Measurements from ENCODE around the gene WDFY4. TPM values are rescaled to one million over a fixed set of nuclear protein-coding genes. Genes with fewer than 3 reads are reported as not detected.

Gene WDFY4
- total RNA-seq, 1 experiment from 2014 or later: not detected

- H2BK20ac ChIP-seq (ENCODE audit: low read depth, low read length, poor library complexity, severe bottlenecking): no peak overlapping the region
- no peak overlapping the region for H2AK5ac ChIP-seq (ENCODE audit: insufficient read length, low read length)
- no peak overlapping the region for H2BK5ac ChIP-seq (ENCODE audit: insufficient read length, low read length)
- H3K27ac Mint-ChIP-seq: no peak overlapping the region
- H3T11ph ChIP-seq (ENCODE audit: low read length): no peak overlapping the region
- H3K18ac ChIP-seq (ENCODE audit: insufficient read length, low read depth, low read length): no peak overlapping the region
- H2BK120ac ChIP-seq (ENCODE audit: low read depth, low read length, poor library complexity, severe bottlenecking): no peak overlapping the region
- no peaks in the 10 kb centered on the region for H3K27me3 ChIP-seq (ENCODE audit: insufficient read depth, low read length)
- no peak overlapping the region for H3K4me3 Mint-ChIP-seq
- H2BK15ac ChIP-seq (ENCODE audit: low read depth, low read length): no peak overlapping the region
- no peak overlapping the region for H4K8ac ChIP-seq (replicated peaks; ENCODE audit: insufficient read length, low read depth, low read length)
- H2AFZ ChIP-seq (ENCODE audit: low read length): no peak overlapping the region
- H3K23ac ChIP-seq (ENCODE audit: insufficient read length, low read depth, low read length): no peak overlapping the region
- DNase-seq: no peak
- peaks cover 7% of the 10 kb centered on the region for H3K27me3 Mint-ChIP-seq (ENCODE audit: low read depth)
- no peak overlapping the region for H3K9ac ChIP-seq (ENCODE audit: extremely low read depth, insufficient read length, low read length)
- TF ChIP-seq CTCF (conservative IDR thresholded peaks at IDR 0.05): no peak
- H3K4ac ChIP-seq (ENCODE audit: low read depth, low read length): no peak overlapping the region
- no peak overlapping the region for H4K91ac ChIP-seq (ENCODE audit: insufficient read length, low read depth, low read length)
- no peak overlapping the region for H2BK12ac ChIP-seq (ENCODE audit: insufficient read length, low read depth, low read length)
- no peaks in the 10 kb centered on the region for H3K23me2 ChIP-seq (ENCODE audit: insufficient read length, low read depth, low read length, poor library complexity, severe bottlenecking)
- H3K79me1 ChIP-seq (ENCODE audit: insufficient read depth, low read depth, low read length, poor library complexity, severe bottlenecking): no peaks in the 10 kb centered on the region
- H3K14ac ChIP-seq (ENCODE audit: insufficient read depth, low read length): no peak overlapping the region
- no peak overlapping the region for H3K4me2 ChIP-seq (ENCODE audit: insufficient read depth, insufficient read length, low read length)
- 0 out of 5 replicates have a peak, but pooled peaks cover 0 to 3% of the 10 kb centered on the region in 2 experiments for H3K9me3 Mint-ChIP-seq
- H3K9me3 ChIP-seq (ENCODE audit: control insufficient read depth, low read depth, low read length): no peaks in the 10 kb centered on the region
- H4K5ac ChIP-seq (ENCODE audit: insufficient read length, low read depth, low read length): no peak overlapping the region
- H3K4me1 Mint-ChIP-seq: peaks cover 10 to 21% of the 10 kb centered on the region in 2 experiments
- no peak overlapping the region for H3K27ac ChIP-seq (ENCODE audit: insufficient read length, low read depth, low read length)
- H3K56ac ChIP-seq (ENCODE audit: insufficient read length, low read depth, low read length): no peak overlapping the region
- no peaks in the 10 kb centered on the region for H3K79me2 ChIP-seq (ENCODE audit: insufficient read depth, low read length)
- no peaks in the 10 kb centered on the region for H4K20me1 ChIP-seq (ENCODE audit: control insufficient read depth, insufficient read depth, insufficient read length)
- no peaks in the 10 kb centered on the region for H3K4me1 ChIP-seq (ENCODE audit: insufficient read depth, low read length)
- H3K36me3 Mint-ChIP-seq (ENCODE audit: insufficient read depth in 1 of 3, low read depth in 3 of 3): peaks cover 0 to 4% (median 0%) of the 10 kb centered on the region in 3 experiments; a peak in 2 of 7 replicates
Observed at GRCh38 chr10:48801001-48801421, 116.3 kb downstream of the WDFY4 start.

All from H9 (cell line).